Measurements from ENCODE around the gene LRRFIP2.

Gene LRRFIP2

DNA sequence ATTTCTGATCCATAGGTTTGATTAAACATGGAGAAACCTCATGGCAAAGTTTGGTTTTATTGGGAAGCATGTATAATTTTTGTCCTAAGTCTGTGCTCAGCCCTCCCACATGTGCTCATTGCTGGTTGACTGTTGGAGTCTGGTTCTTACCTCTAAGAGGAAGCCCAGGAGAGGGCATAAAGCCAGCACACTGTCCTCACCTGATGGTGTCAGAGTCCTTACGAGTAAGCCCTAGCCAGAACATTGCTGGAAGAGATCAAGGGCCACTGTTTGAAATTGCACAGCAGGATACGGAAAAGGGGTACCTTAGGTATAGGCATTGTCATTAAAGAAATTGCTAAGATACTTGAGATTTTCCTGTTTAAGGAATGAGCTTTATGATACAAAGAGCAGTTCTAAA lies 159.8 kb downstream of the LRRFIP2 start:
- DNase-seq: no peak

All from T1000 (cell line).